Psoas muscle (tissue), 8 donors: ENCODE measurements around the gene BRD4. TPM values are rescaled to one million over a fixed set of nuclear protein-coding genes. Genes with fewer than 3 reads are reported as not detected.

Experiments used
- ATAC-seq, 4 donors: fragments of 200-7000 bp; cut with Tn5 transposase; one replicate each; pipeline ENCODE4 v1.9.1; 2020; ENCODE audit warnings: moderate library complexity in 3 of 4, mild to moderate bottlenecking in 2 of 4
- DNase-seq, 2 donors: peaks; one replicate each; pipeline ENCODE4 v3.0.0-alpha.2; 2020
- H3K27ac ChIP-seq: fragments of 200-600 bp; one replicate; pipeline ENCODE4 v1.8.0; 2022
- H3K27me3 ChIP-seq, 3 donors: fragments of 200-600 bp in 1 of 3; one replicate each; pipeline versions ENCODE4 v1.6.1 to v1.8.0; 2013 to 2022; ENCODE audit warnings: low read length in 2 of 3, mild to moderate bottlenecking in 2 of 3, moderate library complexity in 1 of 3; ENCODE audit not compliant: insufficient read depth in 3 of 3
- H3K36me3 ChIP-seq, 2 donors: fragments of 200-600 bp in 1 of 2; one replicate each; pipeline versions ENCODE4 v1.6.1 to v1.8.0; 2013 to 2022; ENCODE audit warnings: low read depth in 1 of 2, mild to moderate bottlenecking in 1 of 2, moderate library complexity in 1 of 2; ENCODE audit not compliant: insufficient read depth in 1 of 2
- H3K4me1 ChIP-seq: fragments of 200-600 bp; one replicate; pipeline ENCODE4 v1.8.0; 2022
- H3K4me3 ChIP-seq: fragments of 200-600 bp; one replicate; pipeline ENCODE4 v1.8.0; 2022; ENCODE audit warnings: mild to moderate bottlenecking
- H3K9me3 ChIP-seq: fragments of 200-600 bp; one replicate; pipeline ENCODE4 v1.8.0; 2022
- WGBS, 3 donors: extraction: QIAGEN DNeasy Blood & Tissue Kit; methylation state at CpG; one replicate each; pipeline versions ENCODE4 v1.1.6 to v1.1.7; 2013; 5-methylcytosine and 5-hydroxymethylcytosine counted together
- intact Hi-C, 2 donors: fragments of 100-400 bp; cut with DNase I; formaldehyde crosslinking; loops; one replicate each; pipeline versions ENCODE4 v1.11.0 to v1.14.2; 2022
- polyA plus RNA-seq, 3 donors: library from polyadenylated mRNA; stranded (reverse); fragments of 200-250 nt; gene quantifications; one replicate each; pipeline ENCODE4 v1.2.3, GENCODE V29; 2013
- total RNA-seq, 4 donors: library from RNA; stranded (reverse); fragmentation: NEBNext Ultra II Directional in 2 of 4; extraction: Animal tissue kit (Norgen Biotek cat#: 25700) in 2 of 4; gene quantifications; one replicate each; pipeline versions ENCODE4 v1.2.1 to v1.2.4, GENCODE V29; 2021 to 2023
- TF ChIP-seq, protein P1 (sequence below): fragments of 200-600 bp; IDR thresholded peaks from one replicate; pipeline ENCODE4 v1.8.0; 2022; ENCODE audit warnings: antibody characterized with exemption
- donor health status: healthy with polysubstance abuse.
- donor health status: DM: no; HTN: no; CAD: no; lungs with moderate emphysema.
- donor health status: Bipolar disorder and iron deficiency.
- donor health status: healthy.
- donor health status: DM: yes; HTN: yes; CAD: no.
- donor health status: DM: no; HTN: no; CAD: no.
- donor health status: DM: no; HTN: no; CAD: no.
- donor health status: DM: yes; HTN: yes; CAD: no.

Gene BRD4
- total and polyA plus RNA-seq, 7 donors, result 42.6 to 120 (median 98.6) TPM

DNA sequence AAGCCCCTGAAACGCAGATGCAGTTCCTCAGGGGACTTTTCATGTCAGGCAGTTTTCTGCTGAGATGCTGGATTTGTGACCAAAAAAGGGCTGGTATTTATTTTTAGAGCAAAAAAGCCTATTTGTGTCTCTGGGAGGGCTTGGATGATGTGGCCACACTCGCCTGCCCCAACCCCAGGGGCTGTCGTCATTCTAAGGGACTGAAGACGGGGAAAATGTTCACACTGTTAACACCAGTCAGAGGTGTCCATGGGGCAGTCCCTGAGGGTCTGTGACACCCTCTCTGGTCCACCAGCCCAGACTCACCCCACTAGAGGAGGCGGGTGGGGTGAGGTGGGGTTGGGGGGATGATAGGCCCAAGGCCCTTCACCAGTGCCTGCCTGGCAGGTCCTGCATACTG, 84.2 kb downstream of the BRD4 start:
- peaks cover 0 to 39% of the 10 kb centered on the region in 2 donors for H3K36me3 ChIP-seq
- intact Hi-C loops, result no loop called here
- H3K9me3 ChIP-seq, result no peaks in the 10 kb centered on the region
- no peak overlapping the region for H3K4me3 ChIP-seq
- TF ChIP-seq, protein P1, sequence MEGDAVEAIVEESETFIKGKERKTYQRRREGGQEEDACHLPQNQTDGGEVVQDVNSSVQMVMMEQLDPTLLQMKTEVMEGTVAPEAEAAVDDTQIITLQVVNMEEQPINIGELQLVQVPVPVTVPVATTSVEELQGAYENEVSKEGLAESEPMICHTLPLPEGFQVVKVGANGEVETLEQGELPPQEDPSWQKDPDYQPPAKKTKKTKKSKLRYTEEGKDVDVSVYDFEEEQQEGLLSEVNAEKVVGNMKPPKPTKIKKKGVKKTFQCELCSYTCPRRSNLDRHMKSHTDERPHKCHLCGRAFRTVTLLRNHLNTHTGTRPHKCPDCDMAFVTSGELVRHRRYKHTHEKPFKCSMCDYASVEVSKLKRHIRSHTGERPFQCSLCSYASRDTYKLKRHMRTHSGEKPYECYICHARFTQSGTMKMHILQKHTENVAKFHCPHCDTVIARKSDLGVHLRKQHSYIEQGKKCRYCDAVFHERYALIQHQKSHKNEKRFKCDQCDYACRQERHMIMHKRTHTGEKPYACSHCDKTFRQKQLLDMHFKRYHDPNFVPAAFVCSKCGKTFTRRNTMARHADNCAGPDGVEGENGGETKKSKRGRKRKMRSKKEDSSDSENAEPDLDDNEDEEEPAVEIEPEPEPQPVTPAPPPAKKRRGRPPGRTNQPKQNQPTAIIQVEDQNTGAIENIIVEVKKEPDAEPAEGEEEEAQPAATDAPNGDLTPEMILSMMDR, result no peak
- peaks cover 70% of the 10 kb centered on the region for H3K4me1 ChIP-seq
- H3K27me3 ChIP-seq, result no peaks in the 10 kb centered on the region
- ATAC-seq, result no peak
- no peak for DNase-seq
- 69 to 84% (median 74%) methylated on average over 5 of the region's 5 CpGs for WGBS, 3 donors
- peak overlapping the region; percentile 91 for H3K27ac ChIP-seq

DNA sequence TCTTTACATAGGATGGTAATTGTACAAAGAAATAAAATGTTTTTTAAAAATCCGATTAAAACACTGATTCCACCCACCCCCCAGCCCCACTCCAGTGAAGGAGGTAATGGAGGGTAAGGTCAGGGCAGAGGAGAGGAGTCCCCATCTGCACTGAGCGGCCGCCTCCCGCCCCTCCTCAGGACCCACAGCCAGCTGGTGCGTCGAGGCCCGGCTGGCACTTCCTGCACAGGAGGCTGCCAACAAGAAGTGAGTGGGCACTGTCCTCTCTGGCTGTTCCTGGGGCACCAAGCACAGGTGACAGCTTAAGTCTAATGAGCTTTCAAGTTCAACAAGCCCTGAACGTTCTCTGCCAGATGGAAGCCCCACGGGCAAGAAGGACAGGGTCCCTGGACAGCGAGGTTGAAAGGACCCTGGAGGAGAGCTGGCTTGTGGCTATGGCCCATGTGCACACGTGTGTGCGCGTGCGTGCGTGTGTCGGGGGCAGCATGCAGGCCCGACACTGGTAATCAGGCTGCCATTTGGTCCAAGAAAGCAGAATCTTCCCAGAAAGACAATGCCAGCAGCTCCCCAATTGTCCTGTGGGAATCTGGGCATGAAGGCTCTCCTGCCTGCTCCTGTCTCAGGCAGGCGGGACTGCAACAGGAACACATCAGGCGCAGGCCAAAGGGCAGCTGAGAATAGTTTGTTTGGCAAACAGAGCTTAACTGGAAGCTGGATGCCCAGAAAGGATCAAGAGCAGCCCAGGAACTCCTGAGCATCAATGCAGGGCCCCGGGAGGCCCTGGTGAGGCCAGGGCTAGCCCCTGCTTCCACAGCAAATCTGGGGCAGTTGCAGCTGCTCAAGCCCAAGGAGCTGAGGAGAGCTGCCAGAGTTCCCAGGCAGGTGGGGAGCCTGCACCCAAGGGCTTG, 85.0 kb downstream of the BRD4 start:
- Histone ChIP-seq H3K36me3 (peaks cover 0 to 36% of the 10 kb centered on the region in 2 donors), H3K4me1 (peaks cover 63% of the 10 kb centered on the region), H3K4me3 (no peak overlapping the region), H3K9me3 (no peaks in the 10 kb centered on the region), H3K27ac (peak overlapping the region; percentile 91), H3K27me3 (no peaks in the 10 kb centered on the region)
- no peak for DNase-seq
- ATAC-seq, result no peak
- TF ChIP-seq, protein P1, result no peak
- intact Hi-C loops, result no loop called here
- WGBS, 3 donors, result 36 to 54% (median 41%) methylated on average over 20 of the region's 20 CpGs

DNA sequence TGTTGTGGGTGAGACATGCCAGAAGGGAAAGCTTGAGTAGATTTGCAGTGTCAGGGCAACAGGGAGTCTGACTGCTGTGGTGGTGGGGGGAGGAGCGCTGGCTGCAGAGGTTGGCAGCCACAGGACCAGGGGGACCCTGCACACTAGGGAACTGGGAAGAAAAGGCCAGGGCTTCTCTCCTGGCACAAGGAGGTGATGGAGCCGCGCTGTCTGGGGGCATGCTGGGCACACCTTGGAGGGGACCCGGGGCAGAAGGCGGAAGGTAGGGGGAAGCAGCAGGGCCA, 86.2 kb downstream of the BRD4 start:
- DNase-seq (no peak), ATAC-seq (no peak)
- Histone ChIP-seq H3K9me3 (no peaks in the 10 kb centered on the region), H3K27ac (peak overlapping the region; percentile 41), H3K27me3 (no peaks in the 10 kb centered on the region), H3K36me3 (peaks cover 0 to 44% of the 10 kb centered on the region in 2 donors), H3K4me1 (peaks cover 53% of the 10 kb centered on the region), H3K4me3 (no peak overlapping the region)
- WGBS, 3 donors, result 87 to 91% (median 89%) methylated on average over 5 of the region's 5 CpGs
- TF ChIP-seq, protein P1, result no peak
- intact Hi-C loops, result no loop called here

DNA sequence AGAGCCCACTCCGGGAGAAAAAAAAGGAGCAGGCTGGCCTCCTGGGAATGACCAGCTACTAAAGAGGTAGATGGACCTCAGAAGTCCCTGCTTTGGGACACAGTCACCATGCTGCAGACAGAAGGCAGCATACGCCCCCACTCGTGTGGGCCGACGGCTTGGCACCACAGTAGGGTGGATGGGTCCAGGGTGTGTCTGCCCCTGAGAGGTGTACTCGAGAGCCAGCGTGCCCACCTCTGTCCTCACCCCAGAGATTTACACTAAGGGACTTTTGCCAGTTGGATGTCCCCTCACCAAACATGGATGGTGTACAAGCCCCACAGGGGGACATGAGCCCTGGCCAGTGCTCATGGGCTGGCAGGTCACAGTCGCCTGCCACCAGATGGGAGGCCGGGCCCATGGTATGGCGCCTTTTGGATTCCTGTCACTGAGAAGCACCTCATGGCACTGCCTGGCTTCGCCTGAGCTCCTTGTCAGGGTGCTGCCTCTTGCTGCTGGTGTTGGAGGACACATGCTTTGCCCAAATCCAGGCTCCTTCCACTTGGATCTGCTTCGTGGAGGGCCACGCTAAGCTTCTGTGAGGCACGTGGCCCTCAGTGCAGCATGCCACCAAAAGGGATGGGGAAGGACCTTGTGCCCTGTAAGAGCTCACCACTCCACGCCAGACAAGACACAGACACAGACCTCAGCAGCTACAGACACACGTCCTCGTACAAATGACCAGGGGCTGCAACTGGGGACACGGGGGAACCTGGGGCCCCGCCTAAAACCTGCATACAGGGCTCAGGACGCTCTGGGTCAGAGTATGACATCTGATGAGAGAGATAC, 86.8 kb downstream of the BRD4 start:
- intact Hi-C loops, result no loop called here
- WGBS, 3 donors, result 83 to 92% (median 87%) methylated on average over 20 of the region's 20 CpGs
- no peak for DNase-seq
- H3K27ac ChIP-seq, result peak overlapping the region; percentile 41
- H3K9me3 ChIP-seq, result no peaks in the 10 kb centered on the region
- TF ChIP-seq, protein P1, result no peak
- H3K4me1 ChIP-seq, result peaks cover 48% of the 10 kb centered on the region
- peaks cover 0 to 49% of the 10 kb centered on the region in 2 donors for H3K36me3 ChIP-seq
- ATAC-seq, result no peak
- H3K4me3 ChIP-seq, result no peak overlapping the region
- H3K27me3 ChIP-seq, result no peaks in the 10 kb centered on the region
